GM18861 (cell line): ENCODE measurements around the gene NR4A2.
"Not testable (repeated sequence)": the region's sequence is repeated elsewhere in the genome, so short reads cannot be mapped to it uniquely, and the experiment has no call there.

Experiments used
- ATAC-seq: cut with Tn5 transposase; IDR thresholded peaks from one replicate; pipeline ENCODE4 v1.9.1; 2021; ENCODE audit not compliant: unreplicated experiment

NR4A2 gene

GRCh38 chr2:156322686-156323231 lies 9.8 kb downstream of the NR4A2 start:
- ATAC-seq = no peak

GRCh38 chr2:156322051-156322685 lies 10.4 kb downstream of the NR4A2 start:
- ATAC-seq = no peak

GRCh38 chr2:156321243-156321904 lies 11.1 kb downstream of the NR4A2 start:
- ATAC-seq = no peak

GRCh38 chr2:156320486-156321098 lies 11.9 kb downstream of the NR4A2 start:
- ATAC-seq = no peak

GRCh38 chr2:156319811-156320485 lies 12.6 kb downstream of the NR4A2 start:
- ATAC-seq = no peak

GRCh38 chr2:156317631-156318030 lies 14.9 kb downstream of the NR4A2 start:
- no peak for ATAC-seq

GRCh38 chr2:156311976-156312375 lies 20.5 kb downstream of the NR4A2 start:
- ATAC-seq = no peak

GRCh38 chr2:156310773-156311172 lies 21.7 kb downstream of the NR4A2 start:
- no peak for ATAC-seq

- ATAC-seq = no peak
Measured at GRCh38 chr2:156309917-156310316, 22.6 kb downstream of the NR4A2 start.

GRCh38 chr2:156309167-156309566 lies 23.4 kb downstream of the NR4A2 start:
- ATAC-seq = peak; percentile 78

- no peak for ATAC-seq
Measured at GRCh38 chr2:156306821-156307220, 25.7 kb downstream of the NR4A2 start.

- ATAC-seq = no peak
Measured at GRCh38 chr2:156305121-156305520, 27.4 kb downstream of the NR4A2 start.

- no peak for ATAC-seq
Measured at GRCh38 chr2:156300337-156300736, 32.2 kb downstream of the NR4A2 start.

GRCh38 chr2:156294945-156295580 lies 37.5 kb downstream of the NR4A2 start:
- ATAC-seq = no peak

- ATAC-seq = not testable (repeated sequence)
Measured at GRCh38 chr2:156293382-156293781, 39.1 kb downstream of the NR4A2 start.

- ATAC-seq = no peak
Measured at GRCh38 chr2:156279446-156280150, 52.9 kb downstream of the NR4A2 start.
